Hepatocyte (in vitro differentiated cells): Measurements from ENCODE around the gene TAOK3. TPM values are rescaled to one million over a fixed set of nuclear protein-coding genes. Genes with fewer than 3 reads are reported as not detected.
"Not testable (repeated sequence)": the region's sequence is repeated elsewhere in the genome, so short reads cannot be mapped to it uniquely, and the experiment has no call there.

Source experiments
- DNase-seq: peaks from one replicate; pipeline ENCODE4 v3.0.0-alpha.2; 2016; ENCODE audit warnings: low spot score
- H2AFZ ChIP-seq: fragments of 200-600 bp; sonication (generic); 2 replicates; pipeline ENCODE4 v1.6.0; 2016; ENCODE audit warnings: antibody characterized with exemption, mild to moderate bottlenecking
- H3K27ac ChIP-seq: fragments of 200-600 bp; sonication (generic); 2 replicates; pipeline ENCODE4 v1.5.1; 2016; ENCODE audit warnings: mild to moderate bottlenecking
- H3K27me3 ChIP-seq: fragments of 200-600 bp; sonication (generic); 2 replicates; pipeline ENCODE4 v1.6.1; 2016
- H3K36me3 ChIP-seq: fragments of 200-600 bp; sonication (generic); replicated peaks from 2 replicates; pipeline ENCODE4 v1.5.1; 2016; ENCODE audit warnings: low read depth; ENCODE audit not compliant: insufficient read depth
- H3K4me1 ChIP-seq: fragments of 200-600 bp; sonication (generic); 2 replicates; pipeline ENCODE4 v1.5.1; 2016; ENCODE audit warnings: mild to moderate bottlenecking, moderate library complexity; ENCODE audit not compliant: insufficient read depth
- H3K4me2 ChIP-seq: fragments of 200-600 bp; sonication (generic); 2 replicates; pipeline ENCODE4 v1.6.0; 2016
- H3K4me3 ChIP-seq: fragments of 200-600 bp; sonication (generic); 2 replicates; pipeline ENCODE4 v1.5.1; 2016; ENCODE audit warnings: mild to moderate bottlenecking
- H3K79me2 ChIP-seq: fragments of 200-600 bp; sonication (generic); 2 replicates; pipeline ENCODE4 v1.6.0; 2017; ENCODE audit warnings: mild to moderate bottlenecking
- H3K9me2 ChIP-seq: fragments of 200-600 bp; sonication (generic); replicated peaks from 2 replicates; pipeline ENCODE4 v1.6.0; 2017; ENCODE audit warnings: mild to moderate bottlenecking; ENCODE audit not compliant: insufficient read depth
- H3K9me3 ChIP-seq: fragments of 200-600 bp; sonication (generic); 2 replicates; pipeline ENCODE4 v1.5.1; 2016; ENCODE audit warnings: low read depth, mild to moderate bottlenecking
- H4K20me1 ChIP-seq: fragments of 200-600 bp; sonication (generic); 2 replicates; pipeline ENCODE4 v1.6.0; 2016; ENCODE audit warnings: mild to moderate bottlenecking; ENCODE audit not compliant: insufficient read depth, poor library complexity, severe bottlenecking
- CTCF ChIP-seq: fragments of 200-600 bp; sonication (generic); IDR thresholded peaks from 2 replicates; pipeline ENCODE4 v1.5.1; 2016; ENCODE audit warnings: antibody characterized with exemption, mild to moderate bottlenecking; ENCODE audit not compliant: poor library complexity
- EZH2 ChIP-seq: fragments of 200-600 bp; sonication (generic); IDR thresholded peaks from 2 replicates; pipeline ENCODE4 v1.6.1; 2016; ENCODE audit warnings: antibody characterized with exemption, mild to moderate bottlenecking, borderline replicate concordance
- EZH2phosphoT487 ChIP-seq: fragments of 200-600 bp; sonication (generic); IDR thresholded peaks from one replicate; pipeline ENCODE4 v1.6.1; 2018; ENCODE audit warnings: antibody characterized with exemption, mild to moderate bottlenecking, low read depth, moderate library complexity; ENCODE audit not compliant: unreplicated experiment, severe bottlenecking
- WGBS: methylation state at CpG from one replicate; pipeline ENCODE4 v1.1.6; 2016; ENCODE audit warnings: low lambda C conversion rate; ENCODE audit errors: missing lambda C conversion rate; 5-methylcytosine and 5-hydroxymethylcytosine counted together
- polyA plus RNA-seq: library from polyadenylated mRNA; unstranded; fragments of >200 nt; fragmentation: Nextera tagmentation; extraction: Ambion mirVana; gene quantifications from 2 replicates; pipeline ENCODE4 v1.2.1, GENCODE V29; 2016
- total RNA-seq: library from RNA; depleted of rRNA; stranded (reverse); fragments of >200 nt; gene quantifications from 2 replicates; pipeline ENCODE4 v1.2.3, GENCODE V29; 2014

The TAOK3 gene
- total and polyA plus RNA-seq, 2 experiments from 2014 or later = 19.1 to 28.7 TPM

DNA sequence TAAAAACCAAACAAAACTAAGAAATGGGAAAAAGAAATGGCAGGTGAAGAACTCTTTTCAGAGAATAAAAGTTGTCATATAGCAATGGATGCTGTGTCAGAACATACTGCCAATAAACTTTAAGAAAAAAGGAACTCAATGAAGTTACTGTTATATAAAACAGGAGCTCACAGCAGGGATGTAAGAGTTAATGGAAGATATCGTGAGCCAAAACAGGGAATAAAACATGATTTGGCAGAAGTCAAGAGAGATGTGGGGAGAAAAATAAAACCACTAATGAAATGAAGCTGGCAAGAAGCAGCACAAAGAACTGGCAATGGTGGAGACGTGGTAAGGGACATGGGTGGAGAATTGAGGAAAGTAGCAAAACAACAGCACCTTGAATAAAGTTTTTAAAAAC is 61.0 kb downstream of the TAOK3 start:
- no peak overlapping the region for H3K27ac ChIP-seq
- no peak overlapping the region for H3K4me2 ChIP-seq
- no peak for TF ChIP-seq EZH2
- TF ChIP-seq EZH2phosphoT487 = no peak
- TF ChIP-seq CTCF = no peak
- H3K9me2 ChIP-seq = no peaks in the 10 kb centered on the region
- no peaks in the 10 kb centered on the region for H3K27me3 ChIP-seq
- H3K4me1 ChIP-seq = no peaks in the 10 kb centered on the region
- H3K4me3 ChIP-seq = no peak overlapping the region
- H3K36me3 ChIP-seq = no peaks in the 10 kb centered on the region
- H2AFZ ChIP-seq = no peak overlapping the region
- no peaks in the 10 kb centered on the region for H3K79me2 ChIP-seq
- H4K20me1 ChIP-seq = no peaks in the 10 kb centered on the region
- no peak for DNase-seq
- WGBS = 53% methylated on average over 2 of the region's 2 CpGs
- H3K9me3 ChIP-seq = no peaks in the 10 kb centered on the region

DNA sequence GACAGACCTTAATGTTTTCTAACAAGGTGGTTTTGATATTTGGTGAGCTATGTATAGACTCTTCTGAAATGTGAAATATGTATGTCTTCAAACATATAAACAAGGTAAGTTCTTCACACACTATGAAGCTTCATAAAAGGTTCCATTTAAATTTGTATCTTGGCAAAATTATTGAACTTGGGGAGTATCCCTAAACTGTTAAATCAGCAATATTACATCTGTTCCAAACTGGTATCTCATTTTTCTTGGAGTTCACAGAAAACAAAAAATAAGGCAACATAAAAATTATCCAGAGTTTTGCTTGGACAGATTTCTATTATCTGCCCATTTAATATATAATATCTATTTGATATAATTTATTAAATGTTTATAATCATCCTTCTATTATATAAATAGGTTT is 62.4 kb downstream of the TAOK3 start:
- TF ChIP-seq EZH2 (no peak), CTCF (no peak), EZH2phosphoT487 (no peak)
- DNase-seq = no peak

DNA sequence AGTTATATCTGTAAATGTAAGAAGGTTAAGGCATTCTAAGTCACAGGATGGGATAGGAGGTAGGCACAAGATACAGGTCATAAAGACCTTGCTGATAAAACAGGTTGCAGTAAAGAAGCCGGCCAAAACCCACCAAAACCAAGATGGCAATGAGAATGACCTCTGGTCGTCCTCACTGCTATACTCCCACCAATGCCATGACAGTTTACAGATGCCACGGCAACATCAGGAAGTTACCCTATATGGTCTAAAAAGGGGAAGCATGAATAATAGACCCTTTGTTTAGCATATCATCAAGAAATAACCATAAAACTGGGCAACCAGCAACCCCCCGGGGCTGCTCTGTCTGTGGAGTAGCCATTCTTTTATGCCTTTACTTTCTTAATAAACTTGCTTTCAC is 64.7 kb downstream of the TAOK3 start:
- H2AFZ ChIP-seq, H3K9me3 ChIP-seq, H3K27ac ChIP-seq: not testable (repeated sequence)

More for the DNA sequence above, 62.4 kb downstream of the TAOK3 start:
- Histone ChIP-seq H3K4me3 (no peak overlapping the region), H2AFZ (no peak overlapping the region), H3K36me3 (no peaks in the 10 kb centered on the region), H3K4me1 (no peaks in the 10 kb centered on the region), H3K9me2 (no peaks in the 10 kb centered on the region), H3K79me2 (no peaks in the 10 kb centered on the region), H3K4me2 (no peak overlapping the region), H3K27me3 (no peaks in the 10 kb centered on the region), H3K27ac (no peak overlapping the region), H3K9me3 (no peaks in the 10 kb centered on the region), H4K20me1 (no peaks in the 10 kb centered on the region)

DNA sequence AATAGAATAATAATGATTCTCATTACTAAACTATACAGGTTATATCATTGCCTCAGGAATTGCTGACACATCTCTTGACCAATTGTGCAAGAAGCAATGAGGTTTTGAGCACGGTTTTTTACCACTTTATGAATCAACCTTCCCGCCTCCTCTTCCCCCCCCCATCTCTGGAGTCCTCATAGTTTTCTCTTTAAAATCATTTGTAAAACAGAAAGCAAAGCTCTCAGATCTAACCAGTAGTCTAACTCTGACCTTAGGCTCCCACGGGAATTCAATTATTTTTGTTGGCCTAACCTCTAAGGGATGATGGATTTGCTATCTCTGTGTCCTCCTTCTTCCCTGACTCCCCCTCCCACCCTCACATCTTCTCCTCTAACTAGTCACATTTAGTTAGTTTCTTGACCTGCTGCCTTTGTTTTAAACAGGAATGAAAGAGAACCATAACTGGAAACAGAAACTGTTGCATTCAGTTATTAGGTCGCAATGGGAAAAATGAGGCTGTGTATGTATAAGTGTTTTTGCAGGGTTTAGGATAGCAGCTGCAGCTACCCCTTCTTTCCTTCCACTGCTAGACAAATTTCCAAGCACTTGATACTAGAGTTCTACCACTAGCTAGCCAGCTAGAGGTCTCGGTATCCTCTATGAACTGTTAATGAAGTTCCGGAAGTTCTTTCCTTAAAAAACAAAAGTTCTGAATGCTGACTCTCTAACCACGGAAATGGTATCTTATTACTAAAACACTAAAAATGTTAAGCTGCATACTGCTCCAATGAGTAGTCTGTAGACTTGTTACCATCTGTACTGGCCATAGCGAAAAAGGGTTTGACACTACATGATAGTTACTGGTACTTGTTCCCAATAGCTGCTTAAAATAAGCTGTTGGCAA is 65.4 kb downstream of the TAOK3 start:
- H3K4me3 ChIP-seq = no peak overlapping the region

More for the DNA sequence above, 64.7 kb downstream of the TAOK3 start:
- H3K4me1 ChIP-seq, H3K4me2 ChIP-seq, H3K9me2 ChIP-seq, H3K79me2 ChIP-seq, H4K20me1 ChIP-seq, DNase-seq, H3K36me3 ChIP-seq, H3K4me3 ChIP-seq, H3K27me3 ChIP-seq: not testable (repeated sequence)
- WGBS = 90% methylated on average over 4 of the region's 4 CpGs

More for the DNA sequence above, 65.4 kb downstream of the TAOK3 start:
- TF ChIP-seq EZH2 (no peak), CTCF (no peak)
- Histone ChIP-seq H2AFZ (no peak overlapping the region), H3K4me1 (no peaks in the 10 kb centered on the region), H3K9me2 (no peaks in the 10 kb centered on the region), H3K4me2 (no peak overlapping the region), H3K79me2 (no peaks in the 10 kb centered on the region), H3K27me3 (no peaks in the 10 kb centered on the region), H3K27ac (no peak overlapping the region), H3K36me3 (no peaks in the 10 kb centered on the region), H4K20me1 (no peaks in the 10 kb centered on the region), H3K9me3 (no peaks in the 10 kb centered on the region)
- WGBS = 88% methylated on average over 8 of the region's 8 CpGs
- no peak for DNase-seq
